Spinal cord (tissue), 10 donors: ENCODE data around the gene ODAD4. TPM values are rescaled to one million over a fixed set of nuclear protein-coding genes. Genes with fewer than 3 reads are reported as not detected.

Source experiments
- DNase-seq, 6 donors: peaks; one replicate each; pipeline versions ENCODE4 v3.0.0 to v3.0.0-alpha.2; 2013 to 2015; ENCODE audit warnings: low spot score in 6 of 6, low read depth in 4 of 6
- H3K27ac ChIP-seq: one replicate; pipeline ENCODE4 v1.5.1; 2013; ENCODE audit warnings: low read depth, low read length, control low read depth
- H3K27me3 ChIP-seq: one replicate; pipeline ENCODE4 v1.6.1; 2013; ENCODE audit warnings: low read length; ENCODE audit not compliant: control insufficient read depth, insufficient read depth
- H3K36me3 ChIP-seq: one replicate; pipeline ENCODE4 v1.6.1; 2013; ENCODE audit warnings: low read length; ENCODE audit not compliant: control insufficient read depth, insufficient read depth
- H3K4me1 ChIP-seq: one replicate; pipeline ENCODE4 v1.6.1; 2013; ENCODE audit warnings: low read length; ENCODE audit not compliant: control insufficient read depth, insufficient read depth
- H3K4me3 ChIP-seq: one replicate; pipeline ENCODE4 v1.5.1; 2013; ENCODE audit warnings: low read depth, low read length, control low read depth
- H3K9me3 ChIP-seq: one replicate; pipeline ENCODE4 v1.6.1; 2013; ENCODE audit warnings: low read length; ENCODE audit not compliant: control insufficient read depth, insufficient read depth
- WGBS: methylation state at CpG from one replicate; pipeline ENCODE4 v1.1.5; 2013; ENCODE audit warnings: missing lambda C conversion rate; ENCODE audit not compliant: insufficient coverage; 5-methylcytosine and 5-hydroxymethylcytosine counted together
- polyA plus RNA-seq, 2 donors: library from polyadenylated mRNA; unstranded; fragments of 120-200 nt; gene quantifications; one replicate each; pipeline ENCODE4 v1.2.1, GENCODE V29; 2013; ENCODE audit not compliant: insufficient read length in 2 of 2
- total RNA-seq, 2 donors: library from RNA; depleted of rRNA in 1 of 2; stranded (reverse); fragments of 120-200 nt in 1 of 2; fragments of >200 nt in 1 of 2; gene quantifications; one replicate each; pipeline versions ENCODE4 v1.2.3 to v1.2.4, GENCODE V29; 2013 to 2014
- donor health status: healthy.

ODAD4 gene
- total and polyA plus RNA-seq, 4 donors, result 2.0 to 8.7 (median 7.0) TPM

DNA sequence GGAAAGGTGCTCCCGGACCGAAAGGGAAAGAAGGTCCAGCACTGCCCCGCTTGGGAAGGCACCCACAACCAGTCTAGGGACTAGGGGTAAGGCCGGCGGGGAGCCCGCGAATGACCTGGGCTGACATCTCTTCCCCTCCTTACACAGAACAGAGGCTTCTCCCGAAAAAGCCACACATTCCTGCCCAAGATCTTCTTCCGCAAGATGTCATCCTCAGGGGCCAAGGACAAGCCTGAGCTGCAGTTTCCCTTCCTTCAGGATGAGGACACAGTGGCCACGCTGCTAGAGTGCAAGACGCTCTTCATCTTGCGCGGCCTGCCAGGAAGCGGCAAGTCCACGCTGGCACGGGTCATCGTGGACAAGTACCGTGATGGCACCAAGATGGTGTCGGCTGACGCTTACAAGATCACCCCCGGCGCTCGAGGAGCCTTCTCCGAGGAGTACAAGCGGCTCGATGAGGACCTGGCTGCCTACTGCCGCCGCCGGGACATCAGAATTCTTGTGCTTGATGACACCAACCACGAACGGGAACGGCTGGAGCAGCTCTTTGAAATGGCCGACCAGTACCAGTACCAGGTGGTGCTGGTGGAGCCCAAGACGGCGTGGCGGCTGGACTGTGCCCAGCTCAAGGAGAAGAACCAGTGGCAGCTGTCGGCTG is 37.6 kb downstream of the ODAD4 start:
- Histone ChIP-seq H3K4me1 (peaks cover 52% of the 10 kb centered on the region), H3K9me3 (no peaks in the 10 kb centered on the region), H3K27ac (peak overlapping the region; percentile 94), H3K36me3 (peaks cover 57% of the 10 kb centered on the region), H3K4me3 (peak overlapping the region; percentile 88), H3K27me3 (no peaks in the 10 kb centered on the region)
- no peak for DNase-seq
- WGBS, result 90% methylated on average over 36 of the region's 37 CpGs

DNA sequence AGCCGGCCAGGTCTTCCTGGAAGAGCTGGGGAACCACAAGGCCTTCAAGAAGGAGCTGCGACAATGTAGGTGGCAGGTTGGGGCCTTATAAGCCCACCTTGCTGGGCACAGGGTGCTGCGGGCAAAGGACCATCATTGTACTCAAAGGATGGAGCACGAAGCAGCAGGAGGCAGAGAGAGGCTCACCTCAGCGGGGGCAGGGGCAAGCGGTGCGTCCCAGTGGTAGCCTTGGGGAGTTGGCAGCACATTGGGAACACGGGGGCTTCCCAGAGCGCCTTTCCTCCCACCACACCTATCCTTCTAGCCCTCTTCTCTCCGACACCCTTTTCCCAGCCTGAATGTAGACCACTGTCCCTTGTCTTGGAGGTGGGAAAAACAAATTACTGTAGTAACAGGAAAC is 38.3 kb downstream of the ODAD4 start:
- peaks cover 63% of the 10 kb centered on the region for H3K36me3 ChIP-seq
- 92% methylated on average over 7 of the region's 10 CpGs for WGBS
- H3K27me3 ChIP-seq, result no peaks in the 10 kb centered on the region
- peak overlapping the region; percentile 94 for H3K27ac ChIP-seq
- peak overlapping the region; percentile 88 for H3K4me3 ChIP-seq
- no peak for DNase-seq
- H3K4me1 ChIP-seq, result peaks cover 58% of the 10 kb centered on the region
- no peaks in the 10 kb centered on the region for H3K9me3 ChIP-seq

DNA sequence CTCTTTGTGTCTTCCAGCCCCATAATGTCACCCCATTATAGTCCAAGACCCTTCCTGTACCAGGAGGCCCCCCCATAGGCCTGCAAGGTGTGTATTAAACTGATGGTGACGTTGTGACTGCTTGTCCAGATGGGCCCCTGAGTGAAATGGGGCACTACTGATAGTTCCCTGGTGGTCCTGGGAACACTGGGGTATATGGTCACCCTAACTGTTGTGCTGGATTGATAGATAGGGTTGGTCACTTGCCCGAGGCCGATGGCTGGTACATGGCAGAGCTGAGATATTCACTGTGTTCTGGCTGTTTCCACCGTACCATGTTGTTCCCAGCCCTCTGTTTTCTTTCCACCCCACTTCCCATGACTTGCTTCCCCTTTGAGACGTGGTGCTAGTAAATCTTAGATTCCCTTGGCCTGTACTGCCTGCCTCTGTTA is 40.5 kb downstream of the ODAD4 start:
- Histone ChIP-seq H3K4me3 (peak overlapping the region; percentile 28), H3K4me1 (peaks cover 73% of the 10 kb centered on the region), H3K36me3 (peaks cover 75% of the 10 kb centered on the region), H3K27me3 (no peaks in the 10 kb centered on the region), H3K27ac (peak overlapping the region; percentile 52), H3K9me3 (no peaks in the 10 kb centered on the region)
- no peak for DNase-seq
- WGBS, result 100% methylated on average over 1 of the region's 5 CpGs

DNA sequence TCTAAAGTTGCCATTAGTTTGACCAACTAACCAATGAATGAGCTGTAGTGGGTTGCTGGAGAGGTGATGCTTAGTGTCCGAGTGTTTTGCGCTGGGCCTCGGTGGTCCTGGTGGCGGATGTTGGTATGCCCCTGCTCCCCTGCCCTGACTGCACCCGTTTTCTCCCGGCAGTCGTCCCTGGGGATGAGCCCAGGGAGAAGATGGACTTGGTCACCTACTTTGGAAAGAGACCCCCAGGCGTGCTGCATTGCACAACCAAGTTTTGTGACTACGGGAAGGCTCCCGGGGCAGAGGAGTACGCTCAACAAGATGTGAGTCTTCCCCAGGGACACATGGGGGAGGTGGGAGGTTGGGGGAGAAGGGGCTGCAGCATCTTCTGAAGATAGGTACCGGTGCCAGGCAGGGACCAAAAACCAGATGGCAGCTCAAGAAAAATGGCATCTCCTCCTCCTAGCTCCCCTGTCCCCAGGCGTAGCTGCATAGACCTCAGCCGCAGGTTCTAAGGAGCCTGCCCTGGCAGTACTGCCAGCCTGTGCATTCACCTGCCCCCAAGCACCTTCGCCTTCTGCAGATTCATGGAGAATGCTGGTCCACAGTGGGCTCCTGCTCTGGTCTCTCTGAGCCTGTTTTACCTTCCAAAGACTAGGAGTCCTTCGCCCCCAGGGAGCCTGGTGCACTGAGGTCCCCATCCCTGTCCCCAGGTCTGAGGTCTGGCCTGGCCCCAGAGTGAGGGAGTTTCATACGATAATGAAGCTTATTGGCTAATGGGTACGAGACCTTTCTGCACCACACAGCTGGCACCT is 41.5 kb downstream of the ODAD4 start:
- peaks cover 72% of the 10 kb centered on the region for H3K4me1 ChIP-seq

DNA sequence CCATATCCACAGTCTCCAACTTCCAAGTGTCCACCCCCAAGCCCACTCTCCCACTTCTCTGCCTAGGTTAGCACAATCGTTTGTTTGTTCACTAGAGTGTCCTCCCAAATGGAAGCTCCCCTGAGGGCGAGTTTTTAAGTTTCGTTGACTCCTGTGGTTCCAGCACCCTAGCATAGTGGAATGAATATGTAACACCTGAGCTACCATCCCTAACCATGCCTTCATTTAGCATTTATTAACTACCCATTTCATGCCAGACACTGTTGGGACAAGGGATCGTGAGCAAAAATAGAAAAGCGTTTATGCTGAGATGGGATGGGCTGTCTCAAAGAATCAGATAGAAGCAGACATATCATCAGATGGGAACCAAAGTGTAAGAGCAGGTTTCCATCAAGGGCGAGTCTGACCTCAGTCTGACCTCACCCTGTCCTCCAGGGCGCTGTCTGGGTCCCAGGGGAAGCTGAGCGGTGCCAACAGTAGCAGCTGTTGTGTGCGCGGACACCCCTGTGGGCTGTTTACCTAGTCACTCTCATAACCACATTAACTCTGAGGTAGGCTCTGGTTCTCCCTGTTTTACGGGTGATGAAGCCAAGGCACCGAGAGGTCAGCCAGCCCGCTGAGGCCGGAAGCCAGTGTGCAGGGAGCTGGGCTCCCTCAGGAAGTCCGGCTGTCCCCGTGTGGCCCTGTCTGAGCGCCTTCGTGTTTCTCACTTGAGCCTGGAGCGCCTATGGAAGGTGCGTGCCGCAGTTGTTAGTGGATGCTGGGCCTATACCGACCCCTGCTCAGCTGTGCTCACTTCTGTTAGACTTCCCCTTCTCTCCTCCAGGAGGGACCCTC is 42.4 kb downstream of the ODAD4 start:
- Histone ChIP-seq H3K9me3 (no peaks in the 10 kb centered on the region), H3K27me3 (no peaks in the 10 kb centered on the region), H3K4me3 (peak overlapping the region; percentile 6), H3K4me1 (peaks cover 65% of the 10 kb centered on the region), H3K27ac (peak overlapping the region; percentile 18), H3K36me3 (peaks cover 90% of the 10 kb centered on the region)
- no peak for DNase-seq
- 79% methylated on average over 19 of the region's 22 CpGs for WGBS

More for the DNA sequence above, 41.5 kb downstream of the ODAD4 start:
- H3K27ac ChIP-seq, result peak overlapping the region; percentile 19
- 86% methylated on average over 16 of the region's 18 CpGs for WGBS
- H3K9me3 ChIP-seq, result no peaks in the 10 kb centered on the region
- H3K36me3 ChIP-seq, result peaks cover 85% of the 10 kb centered on the region
- no peak for DNase-seq
- no peaks in the 10 kb centered on the region for H3K27me3 ChIP-seq
- H3K4me3 ChIP-seq, result peak overlapping the region; percentile 22

DNA sequence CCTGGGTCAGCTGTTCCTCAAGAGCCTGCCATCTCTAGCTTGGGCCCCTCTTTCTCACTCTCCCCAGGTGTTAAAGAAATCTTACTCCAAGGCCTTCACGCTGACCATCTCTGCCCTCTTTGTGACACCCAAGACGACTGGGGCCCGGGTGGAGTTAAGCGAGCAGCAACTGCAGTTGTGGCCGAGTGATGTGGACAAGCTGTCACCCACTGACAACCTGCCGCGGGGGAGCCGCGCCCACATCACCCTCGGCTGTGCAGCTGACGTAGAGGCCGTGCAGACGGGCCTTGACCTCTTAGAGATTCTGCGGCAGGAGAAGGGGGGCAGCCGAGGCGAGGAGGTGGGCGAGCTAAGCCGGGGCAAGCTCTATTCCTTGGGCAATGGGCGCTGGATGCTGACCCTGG is 43.0 kb downstream of the ODAD4 start:
- peaks cover 90% of the 10 kb centered on the region for H3K36me3 ChIP-seq
- peaks cover 59% of the 10 kb centered on the region for H3K4me1 ChIP-seq
- no peak overlapping the region for H3K4me3 ChIP-seq
- peak overlapping the region; percentile 54 for H3K27ac ChIP-seq
- DNase-seq, result no peak
- WGBS, result 81% methylated on average over 19 of the region's 19 CpGs
- no peaks in the 10 kb centered on the region for H3K9me3 ChIP-seq
- no peaks in the 10 kb centered on the region for H3K27me3 ChIP-seq

DNA sequence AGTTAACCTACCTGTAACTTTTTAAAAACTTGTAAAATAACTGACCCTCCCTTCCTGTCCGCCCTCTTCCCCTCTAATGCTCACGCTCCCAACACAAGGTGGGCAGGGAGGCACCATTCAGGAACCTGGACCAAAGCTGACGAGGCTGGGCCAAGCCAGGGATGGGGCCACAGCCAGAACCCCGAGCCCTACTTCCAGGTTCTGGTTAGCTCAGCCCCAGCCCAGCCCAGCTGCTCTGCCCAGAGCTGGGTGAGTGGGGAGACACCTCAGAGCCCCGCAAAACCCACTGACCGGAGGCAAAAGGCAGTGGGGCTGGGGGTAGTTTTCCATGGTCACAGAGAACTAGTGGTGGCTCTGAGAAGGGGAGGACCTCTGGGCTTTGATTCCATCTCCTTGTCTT is 43.6 kb downstream of the ODAD4 start:
- Histone ChIP-seq H3K9me3 (no peaks in the 10 kb centered on the region), H3K36me3 (peaks cover 90% of the 10 kb centered on the region), H3K4me3 (no peak overlapping the region), H3K27ac (peak overlapping the region; percentile 54), H3K27me3 (no peaks in the 10 kb centered on the region), H3K4me1 (peaks cover 53% of the 10 kb centered on the region)
- no peak for DNase-seq
- 97% methylated on average over 6 of the region's 6 CpGs for WGBS

DNA sequence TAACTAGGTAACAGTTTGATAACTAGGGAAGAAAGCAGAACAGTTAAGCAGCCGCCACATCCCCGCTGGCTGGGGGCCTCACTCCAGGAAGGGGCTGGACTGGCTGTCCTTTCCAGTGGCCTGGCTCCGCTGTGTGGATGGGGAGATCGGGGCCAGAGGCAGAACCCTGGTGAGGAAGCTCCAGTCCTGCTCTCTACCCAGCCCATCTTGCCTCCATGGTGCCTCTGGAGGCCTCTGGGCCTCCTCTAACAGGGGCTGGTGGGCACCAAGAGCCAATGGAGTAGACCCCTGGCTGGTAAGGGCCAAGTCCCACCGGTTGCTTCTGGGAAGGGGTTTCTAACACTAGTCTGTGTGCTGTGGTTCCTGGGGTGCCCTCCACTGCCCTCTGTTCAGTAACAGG is 44.2 kb downstream of the ODAD4 start:
- Histone ChIP-seq H3K36me3 (peaks cover 88% of the 10 kb centered on the region), H3K27ac (peak overlapping the region; percentile 54), H3K4me3 (no peak overlapping the region), H3K9me3 (no peaks in the 10 kb centered on the region), H3K27me3 (no peaks in the 10 kb centered on the region), H3K4me1 (peaks cover 50% of the 10 kb centered on the region)
- whole genome bisulfite sequencing, result 90% methylated on average over 4 of the region's 5 CpGs
- no peak for DNase-seq
